Stimulated activated effector memory CD8-positive, alpha-beta T cell treated with anti-CD3 and anti-CD28 coated beads, Interleukin-12 subunit alpha, Interleukin-12 subunit beta, amount 100 ng/mL, for 72 hours (primary cell): ENCODE measurements around the gene WAPL.
"Not testable (repeated sequence)": the region's sequence is repeated elsewhere in the genome, so short reads cannot be mapped to it uniquely, and the experiment has no call there.

Experiments used
- ATAC-seq: fragments of 150-1000 bp; cut with Tn5 transposase; 2 replicates; pipeline ENCODE4 v1.10.0; 2021
- DNase-seq, 2 donors: peaks; one replicate each; pipeline ENCODE4 v3.0.0; 2021 to 2022; ENCODE audit warnings: low spot score in 2 of 2
- H3K27ac Mint-ChIP-seq: one replicate; pipeline ENCODE4 v1.8.0; 2022; ENCODE audit warnings: mild to moderate bottlenecking, mixed read lengths
- H3K36me3 Mint-ChIP-seq: one replicate; pipeline ENCODE4 v1.8.0; 2022; ENCODE audit warnings: mild to moderate bottlenecking, mixed read lengths
- H3K4me1 Mint-ChIP-seq: one replicate; pipeline ENCODE4 v1.8.0; 2022; ENCODE audit warnings: mixed read lengths
- H3K4me3 Mint-ChIP-seq: one replicate; pipeline ENCODE4 v1.8.0; 2022; ENCODE audit warnings: mild to moderate bottlenecking, mixed read lengths
- H3K9me3 Mint-ChIP-seq: one replicate; pipeline ENCODE4 v1.8.0; 2022; ENCODE audit warnings: mixed read lengths

Gene WAPL

GRCh38 chr10:86397120-86397519 lies 124.5 kb downstream of the WAPL start:
- Mint-ChIP-seq H3K9me3 (no peaks in the 10 kb centered on the region), H3K4me3 (no peak overlapping the region), H3K4me1 (peaks cover 9% of the 10 kb centered on the region), H3K36me3 (no peaks in the 10 kb centered on the region), H3K27ac (no peak overlapping the region)
- no peak for DNase-seq
- no peak for ATAC-seq

DNA sequence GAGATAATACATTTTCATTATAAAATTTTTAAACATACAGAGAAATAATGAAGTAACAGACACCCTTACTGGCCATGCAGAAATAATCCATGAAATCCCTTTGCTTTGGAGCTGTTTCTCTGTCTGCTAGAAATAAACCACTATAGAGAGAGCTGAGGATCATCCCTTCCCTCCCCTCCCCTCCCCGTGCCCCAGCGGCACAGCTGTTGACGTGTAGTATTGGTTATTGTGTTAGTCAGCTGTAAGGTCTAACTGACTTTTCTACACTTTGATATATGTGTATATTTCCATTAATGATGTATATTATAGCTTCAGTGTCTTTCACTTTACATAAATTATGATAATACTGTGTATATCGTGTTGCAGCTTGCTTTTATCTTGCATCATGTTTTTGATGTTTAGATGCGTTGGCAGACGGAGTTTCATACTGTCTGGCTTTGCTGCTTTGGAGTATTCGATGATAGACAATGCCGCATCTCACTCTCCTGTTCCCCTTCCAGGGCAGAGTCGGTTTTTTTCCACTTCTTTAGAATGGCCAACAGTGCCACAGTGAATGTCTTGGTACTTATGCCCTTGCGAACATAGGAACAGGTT lies 127.6 kb downstream of the WAPL start:
- no peaks in the 10 kb centered on the region for H3K36me3 Mint-ChIP-seq
- no peak overlapping the region for H3K4me3 Mint-ChIP-seq
- DNase-seq (no peak), ATAC-seq (no peak)
- H3K9me3 Mint-ChIP-seq = no peaks in the 10 kb centered on the region
- H3K27ac Mint-ChIP-seq = no peak overlapping the region
- H3K4me1 Mint-ChIP-seq = peaks cover 4% of the 10 kb centered on the region

GRCh38 chr10:86393362-86393761 lies 128.2 kb downstream of the WAPL start:
- H3K4me3 Mint-ChIP-seq = no peak overlapping the region

DNA sequence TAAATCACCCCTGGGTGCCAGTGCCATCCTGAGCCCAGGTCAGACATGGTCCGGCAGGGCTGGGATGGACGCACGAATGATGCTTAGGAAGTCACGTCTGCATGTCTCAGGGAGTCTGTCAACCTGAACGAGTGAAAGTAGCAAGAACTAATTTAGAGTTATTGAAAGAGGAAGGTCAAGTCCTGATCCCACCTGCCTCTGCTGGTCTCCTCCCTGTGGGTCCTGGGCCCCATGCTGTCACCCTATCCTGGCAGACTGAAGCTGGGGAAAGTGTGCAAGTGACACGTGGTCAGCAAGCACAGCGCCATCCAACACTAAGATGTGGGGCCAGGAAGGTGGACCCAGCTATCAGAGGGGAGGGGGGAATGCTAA lies 128.9 kb downstream of the WAPL start:
- no peaks in the 10 kb centered on the region for H3K9me3 Mint-ChIP-seq
- DNase-seq (no peak), ATAC-seq (peak; percentile 16)
- no peaks in the 10 kb centered on the region for H3K36me3 Mint-ChIP-seq
- no peak overlapping the region for H3K4me3 Mint-ChIP-seq
- H3K27ac Mint-ChIP-seq = no peak overlapping the region
- peaks cover 10% of the 10 kb centered on the region for H3K4me1 Mint-ChIP-seq

More at GRCh38 chr10:86393362-86393761, 128.2 kb downstream of the WAPL start:
- H3K4me1 Mint-ChIP-seq = peaks cover 7% of the 10 kb centered on the region
- no peak for ATAC-seq
- no peaks in the 10 kb centered on the region for H3K9me3 Mint-ChIP-seq
- H3K36me3 Mint-ChIP-seq = no peaks in the 10 kb centered on the region
- no peak for DNase-seq
- H3K27ac Mint-ChIP-seq = no peak overlapping the region

DNA sequence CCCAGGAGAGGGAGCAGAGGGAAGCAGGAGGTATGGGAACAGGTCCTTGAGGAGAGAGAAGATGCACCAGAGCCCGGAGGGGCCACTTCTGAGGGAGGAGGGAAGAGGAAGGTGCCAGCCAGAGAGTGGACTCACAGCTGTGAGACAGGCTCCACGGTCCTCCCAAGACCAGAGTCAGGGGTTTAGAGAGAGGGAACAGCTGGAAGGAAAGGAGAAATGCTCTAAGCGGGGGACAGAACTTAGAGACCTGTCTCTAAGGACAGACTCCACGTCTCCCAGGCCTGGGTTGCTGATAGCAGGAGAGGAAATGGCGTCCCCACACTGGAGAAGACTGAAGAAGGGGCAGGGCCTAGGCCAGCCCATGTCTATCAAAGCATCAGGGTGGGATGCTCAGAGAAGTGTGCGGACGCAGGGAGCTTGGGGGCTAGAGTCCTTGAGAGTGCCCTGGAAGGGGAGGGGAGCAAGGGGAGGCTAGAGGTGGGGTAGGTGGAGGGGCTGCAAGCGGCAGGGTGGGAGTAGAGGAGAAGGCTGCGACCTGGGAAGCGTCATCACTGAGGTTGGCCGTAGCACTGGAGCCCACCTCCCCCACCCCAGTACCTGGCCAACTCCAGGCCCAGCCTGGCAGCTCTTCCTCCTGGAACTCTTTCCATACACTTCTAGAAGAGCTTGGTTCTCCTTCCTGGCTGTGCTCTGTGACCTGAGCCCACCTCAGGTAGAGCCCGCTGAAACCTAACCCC lies 129.4 kb downstream of the WAPL start:
- ATAC-seq (no peak), DNase-seq (no peak)
- H3K36me3 Mint-ChIP-seq = no peaks in the 10 kb centered on the region
- no peak overlapping the region for H3K4me3 Mint-ChIP-seq
- peaks cover 10% of the 10 kb centered on the region for H3K4me1 Mint-ChIP-seq
- H3K9me3 Mint-ChIP-seq = no peaks in the 10 kb centered on the region
- no peak overlapping the region for H3K27ac Mint-ChIP-seq

DNA sequence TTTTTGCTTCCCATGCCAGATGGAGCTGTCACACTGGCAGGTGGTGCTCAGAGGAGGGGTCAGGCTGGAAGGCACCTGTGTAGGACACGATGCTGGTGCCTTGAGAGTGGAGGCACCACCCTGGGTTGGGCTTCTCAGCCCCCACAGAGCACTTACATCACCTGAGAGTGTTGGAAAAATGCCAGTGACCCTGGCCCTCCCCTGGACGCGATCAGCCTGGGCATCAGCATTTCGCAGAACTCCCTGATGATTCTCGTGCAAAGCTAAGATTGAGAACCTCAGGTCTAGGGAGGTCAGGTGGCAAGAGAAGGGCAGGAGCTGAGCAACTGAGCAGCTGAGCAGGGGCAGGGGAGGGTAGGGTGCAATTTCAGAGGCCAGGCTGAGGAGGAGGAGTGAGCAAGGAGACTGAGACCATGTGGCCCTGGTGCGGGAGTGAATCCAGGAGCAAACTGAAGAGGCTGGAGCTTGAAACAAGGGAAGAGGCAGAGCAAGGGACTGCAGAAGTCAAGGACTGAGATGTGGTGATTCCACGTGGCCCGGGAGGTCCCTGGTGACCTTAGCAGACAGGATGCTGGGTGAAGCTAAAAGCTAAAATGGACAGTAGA lies 130.3 kb downstream of the WAPL start:
- Mint-ChIP-seq H3K4me3 (no peak overlapping the region), H3K27ac (no peak overlapping the region), H3K36me3 (no peaks in the 10 kb centered on the region), H3K4me1 (peaks cover 10% of the 10 kb centered on the region), H3K9me3 (no peaks in the 10 kb centered on the region)
- DNase-seq (no peak), ATAC-seq (no peak)

GRCh38 chr10:86390337-86391120 lies 131.1 kb downstream of the WAPL start:
- H3K4me3 Mint-ChIP-seq = peak overlapping the region; percentile 61
- H3K36me3 Mint-ChIP-seq = no peaks in the 10 kb centered on the region
- no peak for DNase-seq
- no peaks in the 10 kb centered on the region for H3K9me3 Mint-ChIP-seq
- no peak overlapping the region for H3K27ac Mint-ChIP-seq
- H3K4me1 Mint-ChIP-seq = peaks cover 10% of the 10 kb centered on the region
- ATAC-seq = no peak

GRCh38 chr10:86389441-86390193 lies 132.0 kb downstream of the WAPL start:
- no peak for DNase-seq
- peak; percentile 51 for ATAC-seq
- Mint-ChIP-seq H3K4me1 (peaks cover 10% of the 10 kb centered on the region), H3K9me3 (no peaks in the 10 kb centered on the region), H3K4me3 (peak overlapping the region; percentile 61), H3K36me3 (no peaks in the 10 kb centered on the region), H3K27ac (no peak overlapping the region)

DNA sequence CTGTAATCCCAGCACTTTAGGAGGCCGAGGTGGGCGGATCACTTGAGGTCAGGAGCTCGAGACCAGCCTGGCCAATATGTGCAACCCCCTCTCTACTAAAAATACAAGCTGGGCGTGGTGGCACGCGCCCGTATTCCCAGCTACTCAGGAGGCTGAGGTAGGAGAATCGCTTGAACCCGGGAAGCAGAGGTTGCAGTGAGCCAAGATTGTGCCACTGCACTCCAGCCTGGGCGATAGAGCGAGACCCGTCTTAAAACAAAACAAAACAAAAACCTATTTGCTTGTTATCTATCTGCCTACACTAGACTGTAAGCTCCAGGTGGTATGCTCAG lies 132.5 kb downstream of the WAPL start:
- not testable (repeated sequence) for ATAC-seq, H3K9me3 Mint-ChIP-seq, H3K36me3 Mint-ChIP-seq, H3K27ac Mint-ChIP-seq, DNase-seq
- Mint-ChIP-seq H3K4me3 (peak overlapping the region; percentile 61), H3K4me1 (peaks cover 10% of the 10 kb centered on the region)

DNA sequence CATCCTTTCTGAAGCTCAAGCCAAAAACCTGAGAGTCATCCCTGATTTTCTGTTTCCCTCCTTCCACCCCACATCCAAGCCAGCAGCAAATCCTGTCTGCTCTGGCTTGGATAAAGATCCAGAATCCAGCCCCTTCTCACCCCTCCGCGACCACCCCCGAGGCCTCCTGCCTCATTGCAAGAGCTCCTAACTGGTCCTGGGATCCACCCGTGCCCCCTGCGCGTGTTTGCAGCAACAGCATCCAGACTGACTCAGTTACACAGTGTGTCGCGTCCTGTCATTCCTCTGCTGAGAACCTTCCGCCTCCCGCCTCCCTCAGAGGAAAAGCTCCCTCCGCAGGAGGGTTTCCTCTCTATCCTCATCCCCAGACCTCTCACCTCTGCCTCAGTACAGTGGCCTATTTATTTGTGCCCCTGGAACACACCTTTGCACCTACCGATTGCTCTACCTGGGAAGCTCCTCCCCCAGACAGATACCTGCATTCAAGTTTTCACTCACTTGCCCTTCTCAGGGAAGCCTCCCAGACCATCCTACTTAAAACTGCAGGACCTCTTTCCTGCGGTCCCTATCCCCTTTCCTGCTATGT lies 133.4 kb downstream of the WAPL start:
- peak overlapping the region; percentile 61 for H3K4me3 Mint-ChIP-seq

DNA sequence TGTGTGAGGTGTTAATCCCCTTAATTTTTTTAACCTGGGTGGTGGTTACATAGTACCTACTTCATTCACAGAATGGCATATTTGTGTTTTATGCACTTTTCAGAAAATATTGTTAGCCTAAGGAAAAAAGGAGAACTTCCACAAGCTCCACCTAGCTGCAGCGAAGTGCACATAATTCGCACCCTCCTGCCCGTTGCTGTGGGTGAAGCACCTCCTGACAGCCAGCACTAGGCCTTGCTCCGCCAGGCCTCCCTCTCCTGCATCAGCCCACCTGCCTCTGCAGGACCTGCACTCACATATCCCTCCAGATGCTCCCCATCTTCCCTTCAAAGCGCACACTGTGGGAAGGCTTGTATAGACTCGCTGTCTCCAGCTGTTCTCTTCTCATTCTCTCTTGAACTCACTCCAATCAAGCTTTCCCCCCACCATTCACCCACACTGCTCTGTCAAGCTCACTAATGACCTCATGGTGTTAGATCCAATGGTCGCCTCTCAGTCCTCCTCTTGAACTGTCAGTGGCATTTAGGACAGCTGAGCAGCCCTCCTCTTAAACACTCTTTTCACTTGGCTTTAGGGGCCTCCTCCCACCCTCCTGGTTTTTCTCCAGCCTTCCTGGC lies 134.3 kb downstream of the WAPL start:
- H3K9me3 Mint-ChIP-seq = no peaks in the 10 kb centered on the region
- ATAC-seq (no peak), DNase-seq (no peak)
- H3K36me3 Mint-ChIP-seq = no peaks in the 10 kb centered on the region
- H3K27ac Mint-ChIP-seq = no peak overlapping the region
- no peak overlapping the region for H3K4me3 Mint-ChIP-seq
- peaks cover 10% of the 10 kb centered on the region for H3K4me1 Mint-ChIP-seq

More for the DNA sequence above, 133.4 kb downstream of the WAPL start:
- no peak overlapping the region for H3K27ac Mint-ChIP-seq
- peaks cover 10% of the 10 kb centered on the region for H3K4me1 Mint-ChIP-seq
- H3K36me3 Mint-ChIP-seq = no peaks in the 10 kb centered on the region
- H3K9me3 Mint-ChIP-seq = no peaks in the 10 kb centered on the region
- ATAC-seq (no peak), DNase-seq (no peak)

DNA sequence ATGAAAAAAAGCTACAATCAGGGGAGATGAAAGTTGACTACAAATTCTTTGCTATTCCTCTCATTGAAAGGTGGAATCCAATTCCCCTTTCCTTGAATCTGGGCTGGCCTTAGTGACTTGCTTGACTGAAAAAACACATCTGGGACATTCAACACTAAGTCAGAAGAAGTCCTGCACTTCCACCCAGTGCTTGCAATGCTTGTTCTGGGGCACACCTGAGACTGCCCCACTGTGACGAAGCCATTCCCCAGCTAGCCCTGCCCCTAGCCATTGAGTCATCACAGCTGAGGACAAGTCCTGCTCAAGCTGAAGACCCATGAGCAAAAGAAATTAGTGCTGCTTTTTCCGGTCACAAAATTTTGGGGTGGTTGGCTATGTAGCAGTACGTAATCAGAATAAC lies 135.8 kb downstream of the WAPL start:
- H3K27ac Mint-ChIP-seq = no peak overlapping the region
- H3K4me3 Mint-ChIP-seq = no peak overlapping the region
- no peaks in the 10 kb centered on the region for H3K36me3 Mint-ChIP-seq
- ATAC-seq = no peak
- no peak for DNase-seq
- peaks cover 10% of the 10 kb centered on the region for H3K4me1 Mint-ChIP-seq
- no peaks in the 10 kb centered on the region for H3K9me3 Mint-ChIP-seq
